NCI-H82 (cell line): ENCODE measurements around the gene PDCD11.
A peak's percentile ranks its signal among the peaks of the same experiment; 100 is the strongest.

ENCODE experiments used
- DNase-seq: peaks from one replicate; lab custom pipeline; 2025; lab: John Stamatoyannopoulos, UW

PDCD11 gene

DNA sequence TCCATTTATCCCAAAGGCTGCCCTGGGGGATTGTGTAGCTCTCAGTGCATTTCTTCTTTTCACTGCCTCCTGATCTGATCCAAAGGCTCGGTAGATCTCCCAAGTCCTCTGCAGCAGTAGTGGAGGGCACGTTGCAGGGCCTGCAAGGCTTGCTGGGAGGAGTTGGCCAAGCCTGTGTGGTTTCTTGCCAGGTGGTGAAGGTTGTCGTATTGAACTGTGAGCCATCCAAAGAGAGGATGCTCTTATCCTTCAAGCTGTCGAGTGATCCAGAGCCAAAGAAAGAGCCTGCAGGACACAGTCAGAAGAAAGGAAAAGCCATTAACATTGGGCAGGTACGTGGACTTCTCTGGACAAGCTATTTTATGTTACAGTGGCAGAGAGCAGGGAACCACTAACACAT lies 21.2 kb downstream of the PDCD11 start:
- no peak for DNase-seq

DNA sequence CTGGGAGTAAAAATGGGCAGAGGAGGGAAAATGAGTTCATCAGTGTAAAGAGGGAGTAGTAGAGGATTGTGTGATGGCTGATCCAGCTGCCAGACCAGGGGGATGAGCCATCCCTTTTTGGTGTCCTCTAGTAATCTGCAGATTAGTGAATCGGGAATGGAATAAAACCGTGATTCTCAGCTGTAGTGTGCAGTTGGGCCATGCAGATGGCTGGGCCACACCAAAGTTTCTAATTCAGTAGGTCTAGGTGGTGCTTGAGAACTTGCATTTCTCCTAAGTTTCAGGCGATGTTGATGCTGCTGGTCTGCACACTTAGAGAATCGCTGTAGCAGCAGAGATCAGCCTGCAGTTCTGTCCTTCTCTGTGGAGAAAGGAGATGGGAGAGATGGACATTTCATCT lies 22.7 kb downstream of the PDCD11 start:
- DNase-seq = no peak

DNA sequence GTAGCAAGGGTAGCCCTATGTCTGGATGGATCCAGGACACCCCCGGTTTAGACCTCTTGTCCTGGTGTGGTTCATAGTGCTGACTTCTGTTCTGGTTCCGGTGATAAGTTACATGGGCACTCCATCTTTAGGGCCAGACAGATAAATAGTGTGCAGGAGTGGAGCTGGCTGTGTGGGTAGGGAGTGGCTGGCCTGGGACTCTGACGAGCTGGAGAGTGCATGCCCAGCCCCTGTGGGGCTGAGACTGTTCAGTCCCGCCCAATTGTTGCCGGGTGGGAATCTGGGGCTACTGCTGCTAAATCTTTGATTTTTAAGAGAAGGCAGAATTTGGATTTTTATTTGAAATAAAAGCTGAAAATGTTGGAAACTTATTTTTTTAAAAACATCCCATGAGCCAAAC lies 27.3 kb downstream of the PDCD11 start:
- no peak for DNase-seq

DNA sequence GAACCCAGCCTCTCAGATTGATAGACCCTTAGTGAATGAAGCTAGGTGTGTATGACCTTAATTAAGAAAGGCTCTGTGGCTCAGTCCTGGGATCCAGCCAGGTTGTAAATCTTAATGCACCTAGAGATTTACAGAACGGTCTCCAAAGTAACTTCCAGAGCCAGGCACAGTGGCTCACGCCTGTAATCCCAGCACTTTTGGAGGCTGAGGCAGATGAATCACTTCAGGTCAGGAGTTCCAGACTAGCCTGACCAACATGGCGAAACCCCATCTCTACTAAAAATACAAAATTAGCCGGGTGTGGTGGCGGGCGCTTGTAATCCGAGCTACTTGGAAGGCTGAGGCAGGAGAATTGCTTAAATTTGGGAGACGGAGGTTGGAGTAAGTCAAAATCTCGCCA lies 31.4 kb downstream of the PDCD11 start:
- DNase-seq = peak; percentile 24

DNA sequence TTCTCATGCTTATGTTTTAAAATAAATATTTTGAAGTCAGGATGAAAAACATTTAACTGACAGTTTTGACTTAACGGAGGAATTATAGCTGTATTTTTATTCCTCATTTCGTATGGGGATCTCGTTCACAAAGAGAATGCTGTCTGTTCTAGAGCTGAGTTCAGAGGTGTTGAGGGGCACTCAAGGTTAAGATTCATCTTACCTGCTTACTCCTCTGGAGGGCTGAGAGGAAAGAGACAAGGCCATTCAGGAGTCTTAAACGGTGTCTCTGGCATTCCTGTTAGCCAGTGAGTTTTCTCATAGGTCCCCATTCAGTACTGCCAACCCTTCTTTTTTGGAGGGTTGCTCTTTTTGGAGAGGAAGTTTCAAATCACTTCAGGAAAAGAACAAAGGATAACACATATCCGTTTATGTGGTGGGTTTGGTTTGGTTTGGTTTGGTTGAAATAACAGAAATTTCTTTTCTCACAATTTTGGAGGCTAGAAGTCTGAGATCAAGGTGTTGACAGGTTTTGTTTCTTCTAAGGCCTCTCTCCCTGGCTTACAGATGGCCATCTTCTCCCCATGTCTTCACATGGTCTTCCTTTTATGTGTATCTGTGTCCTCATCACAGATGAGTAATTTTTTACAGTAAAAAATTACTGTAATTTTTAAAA lies 32.7 kb downstream of the PDCD11 start:
- no peak for DNase-seq

DNA sequence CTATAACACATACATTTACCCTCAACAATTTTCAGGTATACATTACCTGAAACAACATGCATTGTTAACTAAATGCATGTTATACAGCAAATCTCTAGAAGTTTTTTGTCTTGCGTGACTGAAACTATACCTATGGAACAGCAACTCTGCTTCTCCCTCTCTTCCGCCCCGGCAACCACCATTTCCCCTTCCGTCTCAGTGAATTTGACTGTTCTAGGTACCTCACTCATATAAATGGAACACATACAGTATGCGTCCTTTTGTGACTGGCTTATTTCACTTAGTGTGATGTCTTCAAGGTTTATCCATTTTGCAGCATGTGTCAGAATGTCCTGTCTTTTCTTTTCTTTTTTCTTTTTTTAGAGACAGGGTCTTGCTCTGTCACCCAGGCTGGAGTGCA lies 33.2 kb downstream of the PDCD11 start:
- DNase-seq = no peak

DNA sequence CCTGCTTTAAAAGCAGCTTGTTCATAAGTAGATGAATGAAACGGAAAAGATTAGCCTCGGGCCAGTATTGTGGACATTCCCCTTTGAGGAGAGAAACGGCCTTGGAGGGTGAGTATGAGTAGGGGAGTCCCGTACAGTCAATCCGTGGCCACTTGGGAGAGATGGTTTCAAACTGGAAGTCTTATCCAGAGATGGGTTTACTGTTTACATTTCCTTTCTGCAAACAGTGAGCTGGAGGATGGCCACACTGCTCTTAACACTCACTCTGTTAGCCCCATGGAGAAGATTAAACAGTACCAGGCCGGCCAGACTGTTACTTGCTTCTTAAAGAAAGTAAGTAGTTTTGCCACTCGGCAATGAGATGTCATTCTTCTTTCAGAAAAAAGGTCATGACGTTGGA lies 35.5 kb downstream of the PDCD11 start:
- DNase-seq = no peak

DNA sequence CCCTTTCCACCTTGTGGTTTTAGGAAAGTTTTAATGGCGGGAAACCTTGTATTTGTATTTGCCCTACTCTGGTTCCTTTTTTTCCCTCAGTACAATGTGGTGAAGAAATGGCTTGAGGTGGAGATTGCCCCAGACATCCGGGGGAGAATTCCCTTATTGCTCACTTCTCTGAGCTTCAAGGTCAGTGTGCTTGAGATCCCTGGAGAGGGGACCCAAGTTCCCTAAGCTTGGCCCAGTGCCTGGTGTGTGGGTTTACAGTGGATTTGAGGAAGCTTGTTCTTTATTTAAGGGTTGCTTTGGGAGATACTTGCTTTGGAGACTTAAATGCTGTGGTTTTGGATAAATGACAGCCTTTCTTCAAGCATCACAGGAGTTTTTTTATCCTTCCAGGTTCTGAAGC lies 37.4 kb downstream of the PDCD11 start:
- DNase-seq = no peak

DNA sequence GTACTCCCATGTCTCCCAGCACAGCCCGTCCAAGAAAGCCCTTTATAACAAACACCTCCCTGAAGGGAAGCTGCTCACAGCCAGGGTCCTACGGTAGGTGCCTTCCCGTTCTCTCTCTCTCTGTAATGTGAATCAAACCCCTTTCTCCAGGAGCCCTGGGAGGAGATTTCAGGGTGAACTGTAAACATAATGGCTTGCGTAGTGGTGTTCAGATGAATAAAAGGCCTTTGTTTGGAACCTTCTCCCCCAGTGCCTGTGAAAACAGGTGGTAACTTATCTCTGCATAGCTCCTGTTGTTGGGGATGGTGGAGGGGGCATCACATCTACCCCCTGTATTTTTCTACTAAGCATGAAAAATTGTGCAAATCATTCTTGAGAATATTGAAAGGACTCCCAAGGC lies 43.4 kb downstream of the PDCD11 start:
- DNase-seq = no peak

DNA sequence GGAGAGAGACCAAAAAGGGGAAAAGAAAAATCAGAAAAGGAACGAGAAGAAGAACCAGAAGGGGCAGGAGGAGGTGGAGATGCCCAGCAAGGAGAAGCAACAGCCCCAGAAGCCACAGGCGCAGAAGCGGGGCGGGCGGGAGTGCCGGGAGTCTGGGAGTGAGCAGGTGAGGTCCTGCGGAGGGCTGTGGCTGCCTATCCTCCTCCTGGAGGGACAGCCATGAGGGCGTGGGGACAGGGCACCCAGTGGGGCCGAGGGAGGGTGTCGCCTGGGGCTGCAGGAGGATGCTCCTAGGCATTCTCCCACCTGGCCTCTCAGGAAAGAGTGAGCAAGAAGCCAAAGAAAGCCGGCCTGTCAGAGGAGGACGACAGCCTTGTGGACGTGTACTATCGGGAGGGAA lies 44.0 kb downstream of the PDCD11 start:
- DNase-seq = no peak

DNA sequence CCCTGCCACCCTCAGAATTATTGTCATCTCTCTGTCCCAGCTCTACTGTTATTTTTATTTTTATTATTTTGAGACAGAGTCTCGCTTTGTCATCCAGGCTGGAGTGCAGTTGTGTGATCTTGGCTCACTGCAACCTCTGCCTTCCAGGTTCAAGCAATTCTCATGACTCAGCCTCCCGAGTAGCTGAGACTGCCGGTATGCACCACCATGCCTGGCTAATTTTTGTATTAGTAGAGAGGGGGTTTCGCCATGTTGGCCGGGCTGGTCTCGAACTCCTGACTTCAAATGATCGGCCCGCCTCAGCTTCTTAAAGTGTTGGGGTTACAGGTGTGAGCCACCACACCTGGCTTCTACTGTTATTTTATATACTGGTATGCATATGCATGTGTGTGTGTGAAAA lies 44.8 kb downstream of the PDCD11 start:
- DNase-seq = no peak

DNA sequence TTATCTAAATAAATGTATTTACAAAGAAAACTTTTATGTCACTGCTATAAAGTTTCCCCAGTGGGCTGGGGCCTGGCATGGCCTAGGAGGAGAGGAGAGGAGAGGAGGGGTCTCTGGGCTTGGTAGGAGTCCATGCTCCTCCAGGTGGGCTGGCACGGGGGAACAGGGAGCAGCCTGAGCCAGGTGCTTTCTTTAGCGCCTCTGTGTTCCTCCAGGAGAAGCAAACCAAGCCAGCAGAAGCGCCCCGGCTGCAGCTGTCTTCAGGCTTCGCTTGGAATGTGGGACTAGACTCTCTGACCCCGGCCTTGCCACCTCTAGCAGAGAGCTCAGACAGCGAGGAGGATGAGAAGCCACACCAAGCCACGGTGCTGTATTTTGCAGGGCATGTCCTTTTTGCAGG lies 45.2 kb downstream of the PDCD11 start:
- no peak for DNase-seq

DNA sequence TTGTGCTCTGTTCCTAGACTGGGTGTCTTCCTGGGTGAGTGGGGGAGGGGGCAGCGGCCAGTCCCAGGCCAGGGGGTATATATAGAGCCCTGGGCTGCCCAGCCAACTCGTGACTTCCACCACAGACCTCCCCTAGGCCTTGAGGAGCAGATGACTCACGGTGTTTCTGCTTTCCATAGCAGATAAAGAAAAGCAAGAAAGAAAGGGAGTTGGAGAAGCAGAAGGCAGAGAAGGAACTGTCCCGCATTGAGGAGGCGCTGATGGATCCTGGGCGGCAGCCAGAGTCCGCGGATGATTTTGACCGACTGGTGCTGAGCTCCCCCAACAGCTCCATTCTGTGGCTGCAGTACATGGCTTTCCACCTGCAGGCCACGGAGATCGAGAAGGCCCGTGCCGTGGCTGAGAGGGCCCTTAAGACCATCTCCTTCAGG lies 45.6 kb downstream of the PDCD11 start:
- DNase-seq = no peak

DNA sequence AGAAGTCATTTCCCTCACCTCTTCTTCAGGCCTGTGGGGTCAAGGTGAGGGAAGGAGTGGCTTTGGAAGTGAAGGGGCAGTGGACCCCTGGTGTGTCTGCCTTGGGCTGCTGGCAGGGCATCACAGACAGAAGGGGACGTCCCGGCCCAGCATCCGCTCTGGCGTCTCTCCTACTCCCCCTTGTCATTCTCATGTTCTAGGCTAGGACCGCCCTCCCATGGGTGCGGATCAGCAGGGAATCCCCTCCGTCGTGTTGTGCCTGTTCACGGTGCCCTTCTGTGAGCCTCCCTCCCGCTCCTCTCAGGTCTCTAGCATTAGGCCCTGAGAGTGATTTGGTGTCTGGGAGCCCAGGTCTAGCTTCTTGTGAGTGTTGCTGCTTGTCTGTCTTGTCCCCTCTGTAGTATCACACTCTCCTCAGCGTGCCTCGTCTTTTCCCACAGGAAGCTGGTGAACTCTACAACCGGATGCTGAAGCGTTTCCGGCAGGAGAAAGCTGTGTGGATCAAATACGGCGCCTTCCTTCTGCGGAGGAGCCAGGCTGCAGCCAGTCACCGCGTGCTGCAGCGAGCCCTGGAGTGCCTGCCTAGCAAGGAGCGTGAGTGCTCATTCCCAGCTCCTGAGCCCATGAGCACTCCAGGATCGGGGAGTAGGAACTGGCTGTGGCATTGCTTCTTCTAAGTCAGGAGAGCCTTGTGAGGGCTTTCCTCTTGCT lies 47.2 kb downstream of the PDCD11 start:
- no peak for DNase-seq

DNA sequence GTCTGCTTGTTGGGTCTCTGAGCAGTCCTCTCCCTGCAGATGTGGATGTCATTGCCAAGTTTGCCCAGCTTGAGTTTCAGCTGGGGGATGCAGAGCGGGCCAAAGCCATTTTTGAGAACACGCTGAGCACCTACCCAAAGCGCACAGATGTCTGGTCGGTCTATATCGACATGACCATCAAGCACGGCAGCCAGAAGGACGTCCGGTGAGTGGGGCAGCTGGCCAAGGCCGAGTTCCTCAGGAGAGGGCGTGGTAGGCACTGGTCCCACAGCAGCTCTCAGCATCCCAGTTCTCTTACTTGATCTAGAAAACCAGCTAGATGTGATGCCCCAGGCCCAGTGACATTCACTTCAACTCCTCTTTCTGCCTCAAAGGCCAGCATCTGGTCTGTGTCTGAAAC lies 48.1 kb downstream of the PDCD11 start:
- no peak for DNase-seq

DNA sequence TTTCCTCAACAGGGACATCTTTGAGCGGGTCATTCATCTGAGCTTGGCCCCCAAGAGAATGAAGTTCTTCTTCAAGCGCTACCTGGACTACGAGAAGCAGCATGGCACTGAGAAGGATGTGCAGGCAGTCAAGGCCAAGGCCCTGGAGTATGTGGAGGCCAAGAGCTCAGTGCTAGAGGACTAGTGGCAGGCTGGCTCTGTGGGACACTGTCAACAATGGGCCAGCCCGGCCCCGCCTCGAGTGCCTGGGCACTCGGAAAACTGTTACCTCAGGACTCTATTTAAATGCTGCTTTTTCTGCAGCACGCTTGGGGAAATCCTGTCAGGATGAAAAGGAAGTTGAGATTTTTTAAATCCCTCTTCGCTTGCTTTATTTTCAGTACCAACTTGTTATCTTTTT lies 48.9 kb downstream of the PDCD11 start:
- DNase-seq = no peak

DNA sequence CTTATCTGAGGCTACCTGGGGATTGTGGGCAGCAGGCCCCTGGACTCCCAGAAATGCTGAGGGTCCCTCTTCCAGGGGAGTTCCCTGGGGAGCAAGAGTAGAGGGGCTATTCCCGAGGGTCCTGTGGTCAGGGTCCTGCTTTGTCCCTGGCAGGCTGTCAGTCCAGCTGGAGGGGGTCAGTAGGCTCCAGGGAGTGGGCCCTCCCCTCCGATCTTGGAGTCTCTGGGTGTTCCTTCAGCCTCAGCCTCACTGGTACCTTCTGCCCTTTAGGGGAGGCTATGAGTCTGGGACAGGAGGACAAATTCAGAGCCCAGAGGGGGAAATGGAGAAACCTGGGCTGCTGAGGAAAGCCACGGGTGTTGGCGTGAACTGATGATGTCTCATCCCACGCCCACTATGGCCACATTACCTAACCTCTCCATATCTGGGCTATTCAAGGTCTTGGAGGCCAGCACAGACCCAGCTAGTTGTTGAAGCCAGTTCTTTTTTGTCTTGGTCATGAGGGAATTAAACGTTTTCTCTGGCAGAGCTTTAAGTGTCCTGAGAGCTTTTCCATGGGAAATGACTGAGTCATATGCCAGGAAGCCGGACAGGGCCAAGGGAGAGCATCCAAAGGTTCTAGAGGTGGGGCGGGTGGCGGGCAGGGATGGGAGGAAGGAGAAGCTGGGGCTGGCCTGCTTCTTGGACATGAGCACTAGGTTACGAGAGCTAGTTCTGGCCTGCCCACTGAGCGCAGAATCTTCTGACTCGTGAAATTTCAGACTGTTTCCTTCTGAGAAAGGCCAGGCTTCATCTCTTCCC lies 49.5 kb downstream of the PDCD11 start:
- no peak for DNase-seq

DNA sequence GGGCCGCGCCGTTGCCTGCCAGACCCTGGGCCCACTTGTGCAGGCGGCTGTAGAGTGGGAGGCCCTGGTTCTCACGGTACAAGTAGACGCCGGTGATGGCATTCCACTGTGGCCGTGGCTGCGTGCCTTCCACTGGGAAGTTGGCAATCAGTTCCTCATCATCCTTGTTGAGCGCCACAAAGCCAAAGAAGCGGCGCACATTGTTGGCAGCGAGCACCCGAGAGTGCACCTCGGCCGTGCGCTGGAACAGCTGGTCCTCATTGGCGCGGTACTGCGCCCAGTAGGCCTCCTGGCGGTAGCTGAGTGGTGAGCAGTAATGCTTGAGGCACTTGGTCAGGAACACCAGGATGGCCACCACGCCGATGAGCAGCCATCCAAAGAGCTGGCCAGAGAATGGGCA lies 50.8 kb downstream of the PDCD11 start:
- no peak for DNase-seq

DNA sequence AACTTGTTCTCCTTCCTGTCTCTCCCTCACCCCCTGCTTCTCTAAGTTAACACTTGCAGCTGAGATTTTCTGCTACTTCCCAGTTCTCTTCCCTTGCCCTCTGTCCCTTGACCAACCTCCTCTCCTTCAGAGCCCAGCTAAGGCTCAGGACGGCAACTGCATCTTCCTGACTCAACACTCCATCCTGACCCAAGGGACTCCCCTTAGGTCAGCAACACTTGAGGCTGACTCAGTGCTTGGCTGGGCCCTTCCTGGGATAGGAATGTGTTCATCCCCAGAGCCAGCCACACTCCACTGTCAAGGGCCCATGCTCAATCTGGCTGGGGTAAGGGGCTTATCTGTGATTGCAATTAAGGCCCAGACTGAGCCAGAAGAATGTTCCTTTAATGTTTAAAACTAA lies 52.3 kb downstream of the PDCD11 start:
- no peak for DNase-seq

DNA sequence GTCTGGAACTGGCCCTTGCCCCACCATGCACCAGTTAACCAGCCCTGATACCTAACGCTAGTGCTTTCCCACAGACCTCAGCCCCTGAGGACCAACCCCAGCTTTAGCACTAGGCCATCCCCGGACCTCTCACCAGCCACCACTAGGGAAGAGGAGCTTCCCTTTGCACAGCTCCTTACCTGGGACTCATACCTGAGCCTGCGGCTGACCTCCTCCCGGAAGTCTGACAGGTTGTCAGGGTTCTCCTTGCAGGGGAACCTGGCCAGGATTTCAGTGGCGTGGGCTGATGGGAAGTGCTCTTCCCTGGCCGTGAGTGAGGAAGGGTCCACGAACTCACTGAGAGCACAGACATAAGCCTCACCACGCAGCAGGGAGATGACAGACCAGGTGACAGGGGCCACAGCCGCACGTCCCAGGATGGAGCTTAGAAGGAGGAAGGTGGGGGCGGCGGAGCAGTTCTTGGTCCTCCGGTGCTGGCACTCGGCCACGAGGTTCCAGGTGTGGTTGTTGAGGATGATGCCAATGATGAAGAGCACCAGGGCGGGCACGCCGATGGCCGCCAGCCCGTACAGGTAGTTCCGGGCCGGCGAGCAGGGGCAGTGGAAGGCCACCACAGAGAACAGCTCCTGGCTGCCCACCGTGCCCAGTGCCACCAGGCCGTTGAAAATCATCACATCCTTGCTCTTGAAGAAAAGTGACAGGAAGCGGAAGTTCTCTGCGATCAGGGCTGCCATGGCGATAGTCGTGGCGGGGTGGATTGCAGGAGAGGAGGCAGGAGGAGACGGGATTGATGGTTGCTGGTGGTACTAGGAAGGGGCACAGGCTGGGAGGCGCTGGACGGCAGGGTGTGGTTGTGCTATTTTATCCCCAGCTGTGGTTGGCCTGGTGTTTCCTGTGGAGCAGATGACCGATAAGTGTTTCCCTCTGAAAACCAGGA lies 53.0 kb downstream of the PDCD11 start:
- DNase-seq = no peak

DNA sequence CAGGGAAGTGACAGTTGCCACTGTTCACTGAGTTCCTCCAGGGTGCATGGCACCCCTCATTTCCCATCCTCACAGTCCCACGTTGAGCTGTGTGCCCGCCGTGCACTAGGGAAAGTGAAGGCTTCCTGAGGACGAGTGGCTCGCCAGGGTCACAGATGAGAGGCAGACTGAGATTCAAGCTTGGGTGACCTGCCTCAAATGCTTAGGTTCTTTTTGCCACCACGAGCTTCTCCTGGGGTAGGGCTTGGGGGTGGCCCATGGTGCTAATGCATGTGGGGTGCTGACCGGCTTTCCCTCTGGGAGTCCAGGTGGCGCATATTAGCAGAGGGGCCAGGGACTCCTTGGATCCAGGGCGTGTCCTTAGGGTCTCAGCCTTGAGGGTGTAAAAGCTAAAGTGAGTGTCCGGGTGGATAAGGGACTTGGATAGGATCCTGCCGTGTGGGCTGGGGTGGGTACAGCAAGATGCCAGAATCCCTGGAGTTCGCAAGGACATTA lies 53.8 kb downstream of the PDCD11 start:
- no peak for DNase-seq
